ENCODE data around the gene TDRD12. TPM values are rescaled to one million over a fixed set of nuclear protein-coding genes. Genes with fewer than 3 reads are reported as not detected.

TDRD12 gene
- total RNA-seq, 1 donor from 2014 or later: not detected

- DNase-seq (ENCODE audit: low read depth): no peak
- no peak overlapping the region for H3K4me3 ChIP-seq (ENCODE audit: low read depth, low read length)
- no peak for TF ChIP-seq CTCF (conservative IDR thresholded peaks at IDR 0.05; ENCODE audit: low read depth, low read length)
Measured at GRCh38 chr19:32813862-32814425, 94.4 kb downstream of the TDRD12 start.

- no peak for DNase-seq (ENCODE audit: low read depth)
- no peak for TF ChIP-seq CTCF (conservative IDR thresholded peaks at IDR 0.05; ENCODE audit: low read depth, low read length)
- no peak overlapping the region for H3K4me3 ChIP-seq (ENCODE audit: low read depth, low read length)
Measured at GRCh38 chr19:32814624-32815023, 95.1 kb downstream of the TDRD12 start.

DNA sequence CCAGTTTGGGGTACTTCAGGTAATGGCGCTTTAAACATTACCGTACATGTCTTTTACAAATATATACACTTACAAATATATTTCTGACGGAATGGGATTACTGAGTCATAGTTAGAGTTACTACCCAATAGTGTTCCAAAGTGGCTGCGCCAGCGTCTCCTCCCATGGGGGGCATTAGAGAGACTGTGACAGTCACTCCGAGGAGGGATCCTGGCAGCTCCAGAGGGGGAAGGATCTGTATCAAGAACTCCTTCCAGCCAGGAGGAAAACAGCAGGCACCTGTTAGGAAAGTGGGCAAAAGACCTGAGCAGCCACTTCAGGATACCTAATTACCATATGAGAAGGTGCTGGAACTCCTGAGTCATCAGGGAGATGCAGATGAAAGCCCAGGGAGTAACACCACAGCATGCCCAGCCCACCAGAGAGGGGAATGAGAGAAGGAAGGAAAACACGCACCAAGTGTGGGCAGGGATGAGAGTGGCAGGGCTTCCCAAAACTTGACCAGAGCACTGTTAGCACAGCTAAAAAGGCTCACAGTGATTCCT lies 97.1 kb downstream of the TDRD12 start:
- no peak for TF ChIP-seq CTCF (conservative IDR thresholded peaks at IDR 0.05; ENCODE audit: low read depth, low read length)
- no peak overlapping the region for H3K4me3 ChIP-seq (ENCODE audit: low read depth, low read length)
- no peak for DNase-seq (ENCODE audit: low read depth)

- no peak for TF ChIP-seq CTCF (conservative IDR thresholded peaks at IDR 0.05; ENCODE audit: low read depth, low read length)
- no peak overlapping the region for H3K4me3 ChIP-seq (ENCODE audit: low read depth, low read length)
- no peak for DNase-seq (ENCODE audit: low read depth)
Measured at GRCh38 chr19:32817569-32818476, 98.3 kb downstream of the TDRD12 start.

GRCh38 chr19:32818536-32818935 lies 99.0 kb downstream of the TDRD12 start:
- DNase-seq (ENCODE audit: low read depth): no peak
- no peak for TF ChIP-seq CTCF (conservative IDR thresholded peaks at IDR 0.05; ENCODE audit: low read depth, low read length)
- H3K4me3 ChIP-seq (ENCODE audit: low read depth, low read length): no peak overlapping the region

- no peak overlapping the region for H3K4me3 ChIP-seq (ENCODE audit: low read depth, low read length)
- no peak for DNase-seq (ENCODE audit: low read depth)
- no peak for TF ChIP-seq CTCF (conservative IDR thresholded peaks at IDR 0.05; ENCODE audit: low read depth, low read length)
Measured at GRCh38 chr19:32819419-32820400, 100.1 kb downstream of the TDRD12 start.

Data from epithelial cell of proximal tubule (primary cell).